ENCODE results near the gene PPDPF.

The PPDPF gene

DNA sequence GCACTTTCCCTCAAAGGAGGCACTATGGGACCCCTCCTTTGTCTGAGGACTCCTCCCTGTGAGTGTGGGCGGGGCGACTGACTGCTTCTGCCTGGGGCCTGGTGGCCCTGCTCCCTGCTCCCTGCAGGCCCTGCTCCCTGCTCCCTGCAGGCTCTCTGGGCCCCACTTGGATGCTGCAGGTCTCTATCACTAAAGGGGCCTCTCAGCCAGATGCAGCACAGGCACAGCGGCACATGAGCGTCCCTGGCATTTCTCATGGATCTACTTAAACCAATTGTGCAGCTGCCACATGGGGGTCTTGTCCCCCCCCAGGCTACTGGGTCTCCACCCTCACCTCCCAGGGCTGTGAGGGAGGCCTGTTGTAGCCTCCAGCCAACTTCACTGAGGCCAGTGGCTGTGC, 29.5 kb upstream of the PPDPF start:
- DNase-seq, result no peak
- no peaks in the 10 kb centered on the region for H3K36me3 ChIP-seq
- H3K4me3 ChIP-seq, result no peak overlapping the region
- H3K4me1 ChIP-seq, result peaks cover 0 to 9% (median 1%) of the 10 kb centered on the region in 4 donors
- H3K27ac ChIP-seq, result no peak overlapping the region
- intact Hi-C loops (cut with DNase I; ENCODE audit: low total_unique reads), result no loop called here
- H3K9me3 ChIP-seq, result peaks cover 0 to 5% (median 0%) of the 10 kb centered on the region in 3 donors
- TF ChIP-seq, protein P1, sequence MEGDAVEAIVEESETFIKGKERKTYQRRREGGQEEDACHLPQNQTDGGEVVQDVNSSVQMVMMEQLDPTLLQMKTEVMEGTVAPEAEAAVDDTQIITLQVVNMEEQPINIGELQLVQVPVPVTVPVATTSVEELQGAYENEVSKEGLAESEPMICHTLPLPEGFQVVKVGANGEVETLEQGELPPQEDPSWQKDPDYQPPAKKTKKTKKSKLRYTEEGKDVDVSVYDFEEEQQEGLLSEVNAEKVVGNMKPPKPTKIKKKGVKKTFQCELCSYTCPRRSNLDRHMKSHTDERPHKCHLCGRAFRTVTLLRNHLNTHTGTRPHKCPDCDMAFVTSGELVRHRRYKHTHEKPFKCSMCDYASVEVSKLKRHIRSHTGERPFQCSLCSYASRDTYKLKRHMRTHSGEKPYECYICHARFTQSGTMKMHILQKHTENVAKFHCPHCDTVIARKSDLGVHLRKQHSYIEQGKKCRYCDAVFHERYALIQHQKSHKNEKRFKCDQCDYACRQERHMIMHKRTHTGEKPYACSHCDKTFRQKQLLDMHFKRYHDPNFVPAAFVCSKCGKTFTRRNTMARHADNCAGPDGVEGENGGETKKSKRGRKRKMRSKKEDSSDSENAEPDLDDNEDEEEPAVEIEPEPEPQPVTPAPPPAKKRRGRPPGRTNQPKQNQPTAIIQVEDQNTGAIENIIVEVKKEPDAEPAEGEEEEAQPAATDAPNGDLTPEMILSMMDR (IDR thresholded peaks at IDR 0.05), result no peak
- H3K27me3 ChIP-seq, result peaks cover 0 to 84% of the 10 kb centered on the region in 2 donors

DNA sequence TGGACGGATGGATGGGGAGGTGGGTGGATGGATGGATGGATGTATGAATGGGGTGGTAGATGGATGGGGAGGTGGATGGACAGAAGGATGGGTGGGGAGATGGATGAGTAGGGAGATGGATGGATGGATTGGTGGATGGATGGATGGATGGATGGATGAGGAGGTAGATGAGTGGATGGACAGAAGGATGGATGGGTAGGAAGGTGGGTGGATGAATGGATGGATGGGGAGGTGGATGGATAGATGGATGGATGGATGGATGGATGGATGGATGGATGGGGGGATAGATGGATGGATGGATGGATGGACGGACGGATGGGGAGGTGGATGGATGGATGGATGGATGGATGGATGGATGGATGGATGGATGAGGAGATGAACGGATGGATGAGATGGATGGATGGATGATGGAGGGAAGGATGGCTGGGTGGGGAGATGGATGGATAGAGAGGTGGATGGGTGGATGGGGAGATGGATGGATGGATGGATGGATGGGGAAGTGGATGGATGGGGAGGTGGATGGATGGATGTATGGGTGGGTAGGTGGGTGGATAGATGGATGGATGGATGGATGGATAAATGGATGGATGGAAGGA, 28.8 kb upstream of the PPDPF start:
- Histone ChIP-seq H3K36me3 (no peaks in the 10 kb centered on the region), H3K27me3 (peaks cover 0 to 85% of the 10 kb centered on the region in 2 donors), H3K4me1 (peaks cover 0 to 15% (median 7%) of the 10 kb centered on the region in 4 donors), H3K9me3 (no peaks in the 10 kb centered on the region), H3K4me3 (no peak overlapping the region), H3K27ac (no peak overlapping the region)
- DNase-seq, result no peak
- intact Hi-C loops (cut with DNase I; ENCODE audit: low total_unique reads), result no loop called here
- TF ChIP-seq, protein P1 (IDR thresholded peaks at IDR 0.05), result no peak

DNA sequence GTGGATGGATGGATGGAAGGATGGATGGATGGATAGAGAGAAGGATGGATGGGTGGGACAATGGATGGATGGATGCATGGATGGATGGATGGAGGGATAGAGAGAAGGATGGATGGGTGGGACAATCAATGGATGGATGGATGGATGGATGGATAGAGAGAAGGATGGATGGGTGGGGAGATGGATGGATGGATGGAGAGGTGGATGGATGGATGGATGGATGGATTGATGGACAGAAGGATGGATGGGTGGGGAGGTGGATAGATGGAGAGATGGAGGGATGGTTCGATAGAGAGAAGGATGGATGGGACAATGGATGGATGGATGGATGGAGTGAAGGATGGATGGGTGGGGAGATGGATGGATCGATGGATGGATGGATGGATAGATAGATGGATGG, 28.0 kb upstream of the PPDPF start:
- Histone ChIP-seq H3K4me3 (no peak overlapping the region), H3K36me3 (no peaks in the 10 kb centered on the region), H3K9me3 (no peaks in the 10 kb centered on the region), H3K27me3 (peaks cover 0 to 86% of the 10 kb centered on the region in 2 donors), H3K4me1 (peaks cover 0 to 21% (median 11%) of the 10 kb centered on the region in 4 donors), H3K27ac (no peak overlapping the region)
- intact Hi-C loops (cut with DNase I; ENCODE audit: low total_unique reads), result no loop called here
- no peak for DNase-seq
- TF ChIP-seq, protein P1 (IDR thresholded peaks at IDR 0.05), result no peak

DNA sequence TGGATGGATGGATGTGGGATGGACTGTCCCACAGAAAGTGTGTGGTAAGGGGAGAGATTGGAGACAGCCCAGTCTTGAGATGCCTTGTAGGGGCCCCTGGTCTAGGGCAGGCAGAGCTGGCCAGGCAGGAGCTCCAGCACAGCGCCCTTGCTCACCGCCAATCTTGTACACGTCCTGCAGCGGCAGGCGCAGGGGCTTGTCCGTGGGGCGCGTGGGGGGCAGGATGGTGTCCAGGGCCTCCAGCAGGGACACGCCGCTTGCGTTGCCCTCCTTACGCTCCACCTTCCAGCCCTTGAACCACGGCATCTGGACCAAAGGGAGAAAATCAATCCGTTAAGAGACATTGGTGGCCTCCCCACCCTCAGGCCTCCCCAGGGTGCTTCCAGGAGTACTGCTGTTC, 27.6 kb upstream of the PPDPF start:
- Histone ChIP-seq H3K9me3 (no peaks in the 10 kb centered on the region), H3K4me3 (no peak overlapping the region), H3K36me3 (no peaks in the 10 kb centered on the region), H3K4me1 (peaks cover 0 to 24% (median 15%) of the 10 kb centered on the region in 4 donors), H3K27ac (no peak overlapping the region), H3K27me3 (peaks cover 0 to 86% of the 10 kb centered on the region in 2 donors)
- DNase-seq, result no peak
- TF ChIP-seq, protein P1 (IDR thresholded peaks at IDR 0.05), result no peak
- intact Hi-C loops (cut with DNase I; ENCODE audit: low total_unique reads), result no loop called here

DNA sequence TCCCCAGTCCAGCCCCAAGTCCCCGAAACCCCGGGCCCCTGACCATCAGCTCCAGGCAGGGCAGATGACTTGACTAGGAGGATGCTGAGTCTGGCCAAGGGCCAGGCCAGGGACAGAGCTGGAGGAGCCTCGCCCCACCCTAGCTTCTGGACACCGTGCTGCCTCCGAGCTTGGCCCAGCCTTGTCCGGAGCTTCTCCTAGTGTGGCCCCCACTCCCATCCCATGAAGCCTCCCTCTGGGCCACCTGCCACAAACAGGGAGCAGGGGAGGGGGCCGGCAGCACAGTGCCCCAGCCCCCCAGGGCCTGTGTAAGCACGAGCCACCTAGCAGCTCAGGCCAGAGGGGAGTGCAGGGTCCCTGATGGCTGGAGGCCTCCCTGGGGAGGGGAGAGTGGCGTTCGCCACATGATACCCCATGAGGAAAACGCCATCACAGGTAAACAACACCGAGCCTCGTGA, 27.0 kb upstream of the PPDPF start:
- peaks cover 0 to 87% of the 10 kb centered on the region in 2 donors for H3K27me3 ChIP-seq
- H3K27ac ChIP-seq, result no peak overlapping the region
- TF ChIP-seq, protein P1 (IDR thresholded peaks at IDR 0.05), result no peak
- no peaks in the 10 kb centered on the region for H3K9me3 ChIP-seq
- peaks cover 0 to 25% (median 21%) of the 10 kb centered on the region in 4 donors for H3K4me1 ChIP-seq
- no peaks in the 10 kb centered on the region for H3K36me3 ChIP-seq
- intact Hi-C loops (cut with DNase I; ENCODE audit: low total_unique reads), result no loop called here
- DNase-seq, result no peak
- H3K4me3 ChIP-seq, result no peak overlapping the region
